GM12878 (cell line): ENCODE results near the gene AMZ2. TPM values are rescaled to one million over a fixed set of nuclear protein-coding genes. Genes with fewer than 3 reads are reported as not detected.
A peak's percentile ranks its signal among the peaks of the same experiment; 100 is the strongest.

ENCODE experiments used
- ASH2L ChIP-seq: fragments of 300-600, 200-600 bp; sonication (generic); IDR thresholded peaks from 2 replicates; pipeline ENCODE4 v1.6.1; 2017; ENCODE audit warnings: low read depth, mild to moderate bottlenecking, borderline replicate concordance
- BCLAF1 ChIP-seq: fragments of 450-650 bp; IDR thresholded peaks from 2 replicates; pipeline ENCODE4 v1.6.1; 2017; ENCODE audit warnings: antibody characterized with exemption, mild to moderate bottlenecking, moderate library complexity
- CBX5 ChIP-seq: sonication (generic); IDR thresholded peaks from 2 replicates; pipeline ENCODE4 v1.6.1; 2016; ENCODE audit warnings: low read depth, moderate library complexity, mild to moderate bottlenecking, inconsistent platforms
- CHD1 ChIP-seq: IDR thresholded peaks from 2 replicates; pipeline ENCODE4 v1.6.1; 2012; ENCODE audit warnings: low read depth, low read length, improper control_type of control experiment
- CHD4 ChIP-seq: fragments of 200-600 bp; sonication (generic); IDR thresholded peaks from 2 replicates; pipeline ENCODE4 v1.6.1; 2016; ENCODE audit warnings: mild to moderate bottlenecking
- EED ChIP-seq: sonication (generic); IDR thresholded peaks from 2 replicates; pipeline ENCODE4 v1.6.1; 2016; ENCODE audit warnings: antibody characterized with exemption, low read depth
- FOXM1 ChIP-seq: IDR thresholded peaks from 2 replicates; pipeline ENCODE4 v1.6.1; 2012; ENCODE audit warnings: low read depth, mild to moderate bottlenecking, inconsistent platforms, low read length, moderate library complexity
- GATAD2B ChIP-seq: fragments of 450-650 bp; conservative IDR thresholded peaks from 2 replicates; pipeline ENCODE4 v1.6.1; 2017; ENCODE audit warnings: low read depth, mild to moderate bottlenecking, moderate library complexity
- IKZF1 ChIP-seq: fragments of 450-650 bp; conservative IDR thresholded peaks from 2 replicates; pipeline ENCODE4 v1.6.1; 2017; ENCODE audit warnings: antibody characterized with exemption, mild to moderate bottlenecking
- IKZF2 ChIP-seq, 2 experiments: fragments of 450-650 bp; IDR thresholded peaks; 2 replicates each; pipeline ENCODE4 v1.6.1; 2017; ENCODE audit warnings: mild to moderate bottlenecking in 2 of 2, moderate library complexity in 2 of 2
- KDM1A ChIP-seq: fragments of 200-600 bp; sonication (generic); IDR thresholded peaks from 2 replicates; pipeline ENCODE4 v1.6.1; 2016; ENCODE audit warnings: borderline replicate concordance
- MAX ChIP-seq: IDR thresholded peaks from 2 replicates; pipeline ENCODE4 v1.6.1; 2012; ENCODE audit warnings: low read depth, low read length, improper control_type of control experiment
- NRF1 ChIP-seq: conservative IDR thresholded peaks from 2 replicates; pipeline ENCODE4 v1.6.1; 2011; ENCODE audit warnings: mild to moderate bottlenecking, low read depth, low read length, improper control_type of control experiment
- POU2F2 ChIP-seq: IDR thresholded peaks from 3 replicates; pipeline ENCODE4 v1.6.1; 2011; ENCODE audit warnings: low read depth, mild to moderate bottlenecking, low read length, borderline replicate concordance
- SMC3 ChIP-seq: IDR thresholded peaks from 2 replicates; pipeline ENCODE4 v1.6.1; 2011; ENCODE audit warnings: low read length, improper control_type of control experiment, borderline replicate concordance
- SPI1 ChIP-seq: IDR thresholded peaks from 2 replicates; pipeline ENCODE4 v1.6.1; 2011; ENCODE audit warnings: low read depth, mild to moderate bottlenecking, low read length, moderate library complexity, borderline replicate concordance; ENCODE audit not compliant: insufficient read depth
- TARDBP ChIP-seq: IDR thresholded peaks from 2 replicates; pipeline ENCODE4 v1.6.1; 2016; ENCODE audit warnings: borderline replicate concordance
- polyA plus RNA-seq, 11 experiments: library from polyadenylated mRNA; depleted of rRNA in 4 of 11; unstranded in 6 of 11; stranded (reverse) in 5 of 11; fragments of >200 nt; fragmentation: Nextera tagmentation in 4 of 11; fragmentation: Illumina TruSeq in 1 of 11; extraction: Ambion mirVana in 4 of 11; extraction: Trizol in 1 of 11; gene quantifications; 1 replicate in 1 of 11; 2 replicates in 10 of 11; pipeline versions ENCODE4 v1.2.1 to v1.2.3, GENCODE V29; 2011 to 2016; ENCODE audit warnings: inconsistent platforms in 2 of 11, missing spikeins in 2 of 11, low read depth in 1 of 11
- total RNA-seq, 4 experiments: library from RNA; depleted of rRNA in 3 of 4; stranded (reverse); fragments of >200 nt in 3 of 4; fragmentation: Illumina TruSeq in 1 of 4; extraction: Trizol in 1 of 4; gene quantifications; 2 replicates each; pipeline versions ENCODE4 v1.2.1 to v1.2.3, GENCODE V29; 2013 to 2021
- TF ChIP-seq, protein P1 (sequence below): IDR thresholded peaks from 2 replicates; pipeline ENCODE4 v1.6.1; 2011; ENCODE audit warnings: borderline replicate concordance, low read depth, mild to moderate bottlenecking, moderate library complexity, mixed read lengths, low read length; ENCODE audit not compliant: insufficient read depth; ENCODE audit errors: extremely low read length
- TF ChIP-seq, protein P2 (sequence below): fragments of 450-650 bp; IDR thresholded peaks from 2 replicates; pipeline ENCODE4 v1.6.1; 2017; ENCODE audit warnings: mild to moderate bottlenecking
- TF ChIP-seq, protein P3 (sequence below): IDR thresholded peaks from 2 replicates; pipeline ENCODE4 v1.6.1; 2012; ENCODE audit warnings: mild to moderate bottlenecking, low read depth, low read length

The AMZ2 gene
- total and polyA plus RNA-seq, 10 of the 15 experiments (the other 5 are each of a cell fraction or from before 2014, with no cell fraction given): 79.1 to 189 (median 126) TPM

DNA sequence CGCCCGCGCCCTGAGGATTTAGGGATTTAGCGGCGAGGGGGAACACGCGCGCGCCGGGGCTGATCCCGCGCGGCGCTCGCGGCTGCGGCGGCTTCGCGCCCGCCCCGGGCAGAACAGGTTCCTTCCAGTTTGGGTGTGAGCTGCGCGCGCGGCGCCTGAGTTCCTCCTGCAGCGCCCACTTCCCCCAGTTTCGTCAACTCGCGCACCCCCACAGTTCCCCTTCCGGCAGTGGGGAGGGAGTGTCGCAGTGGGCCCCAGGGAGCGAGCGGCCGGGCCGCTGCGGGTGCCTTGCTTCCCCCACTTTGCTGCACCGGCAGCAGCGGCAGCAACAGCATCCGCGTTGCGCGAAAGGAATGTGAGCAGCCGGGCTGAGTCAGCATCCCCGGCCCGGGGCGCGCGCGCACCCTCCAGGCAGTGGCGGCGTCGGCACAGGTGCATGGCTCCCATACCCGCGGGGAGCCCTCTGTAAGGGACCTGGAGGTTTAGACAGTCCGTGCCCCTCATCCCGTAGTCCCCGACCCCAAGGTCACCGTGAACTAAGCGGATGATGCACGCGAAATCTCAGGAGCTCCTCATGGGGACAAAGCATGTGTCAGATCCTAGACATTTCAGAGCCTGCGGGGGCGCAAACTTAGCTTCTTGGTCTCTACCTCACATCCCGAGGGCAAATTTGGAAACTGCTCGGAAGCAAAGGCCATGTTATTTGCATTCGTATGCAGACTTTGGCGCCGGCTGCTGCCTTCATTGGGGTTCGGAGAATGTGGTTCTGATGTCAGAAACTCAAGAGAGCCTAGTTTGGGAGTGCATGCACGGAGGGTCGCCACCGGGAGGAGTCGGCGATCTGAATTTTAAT, 44.2 kb downstream of the AMZ2 start (continued):
- TF ChIP-seq BCLAF1: no peak
- TF ChIP-seq NRF1: peak; percentile 36; the same call in 1 of the 2 replicates
- TF ChIP-seq IKZF1: peak; percentile 88
- no peak for TF ChIP-seq CHD4
- no peak for TF ChIP-seq KDM1A
- TF ChIP-seq SPI1: peak; percentile 79
- peak; percentile 23; the same call in 1 of the 2 replicates for TF ChIP-seq SMC3
- peak; percentile 67; the same call in 1 of the 2 replicates for TF ChIP-seq CBX5
- TF ChIP-seq FOXM1: no peak
- peak; percentile 58 for TF ChIP-seq TARDBP
- TF ChIP-seq MAX: peak; percentile 34
- TF ChIP-seq, protein P1, sequence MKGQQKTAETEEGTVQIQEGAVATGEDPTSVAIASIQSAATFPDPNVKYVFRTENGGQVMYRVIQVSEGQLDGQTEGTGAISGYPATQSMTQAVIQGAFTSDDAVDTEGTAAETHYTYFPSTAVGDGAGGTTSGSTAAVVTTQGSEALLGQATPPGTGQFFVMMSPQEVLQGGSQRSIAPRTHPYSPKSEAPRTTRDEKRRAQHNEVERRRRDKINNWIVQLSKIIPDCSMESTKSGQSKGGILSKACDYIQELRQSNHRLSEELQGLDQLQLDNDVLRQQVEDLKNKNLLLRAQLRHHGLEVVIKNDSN: no peak
- TF ChIP-seq, protein P2, sequence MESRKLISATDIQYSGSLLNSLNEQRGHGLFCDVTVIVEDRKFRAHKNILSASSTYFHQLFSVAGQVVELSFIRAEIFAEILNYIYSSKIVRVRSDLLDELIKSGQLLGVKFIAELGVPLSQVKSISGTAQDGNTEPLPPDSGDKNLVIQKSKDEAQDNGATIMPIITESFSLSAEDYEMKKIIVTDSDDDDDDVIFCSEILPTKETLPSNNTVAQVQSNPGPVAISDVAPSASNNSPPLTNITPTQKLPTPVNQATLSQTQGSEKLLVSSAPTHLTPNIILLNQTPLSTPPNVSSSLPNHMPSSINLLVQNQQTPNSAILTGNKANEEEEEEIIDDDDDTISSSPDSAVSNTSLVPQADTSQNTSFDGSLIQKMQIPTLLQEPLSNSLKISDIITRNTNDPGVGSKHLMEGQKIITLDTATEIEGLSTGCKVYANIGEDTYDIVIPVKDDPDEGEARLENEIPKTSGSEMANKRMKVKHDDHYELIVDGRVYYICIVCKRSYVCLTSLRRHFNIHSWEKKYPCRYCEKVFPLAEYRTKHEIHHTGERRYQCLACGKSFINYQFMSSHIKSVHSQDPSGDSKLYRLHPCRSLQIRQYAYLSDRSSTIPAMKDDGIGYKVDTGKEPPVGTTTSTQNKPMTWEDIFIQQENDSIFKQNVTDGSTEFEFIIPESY: no peak
- 0 out of 2 replicates have a peak, but pooled peaks have one; percentile 55 for TF ChIP-seq ASH2L
- peak; percentile 50 to 64; a peak in 3 of 4 replicates for TF ChIP-seq IKZF2 (IDR thresholded peaks at IDR 0.05)
- TF ChIP-seq, protein P3, sequence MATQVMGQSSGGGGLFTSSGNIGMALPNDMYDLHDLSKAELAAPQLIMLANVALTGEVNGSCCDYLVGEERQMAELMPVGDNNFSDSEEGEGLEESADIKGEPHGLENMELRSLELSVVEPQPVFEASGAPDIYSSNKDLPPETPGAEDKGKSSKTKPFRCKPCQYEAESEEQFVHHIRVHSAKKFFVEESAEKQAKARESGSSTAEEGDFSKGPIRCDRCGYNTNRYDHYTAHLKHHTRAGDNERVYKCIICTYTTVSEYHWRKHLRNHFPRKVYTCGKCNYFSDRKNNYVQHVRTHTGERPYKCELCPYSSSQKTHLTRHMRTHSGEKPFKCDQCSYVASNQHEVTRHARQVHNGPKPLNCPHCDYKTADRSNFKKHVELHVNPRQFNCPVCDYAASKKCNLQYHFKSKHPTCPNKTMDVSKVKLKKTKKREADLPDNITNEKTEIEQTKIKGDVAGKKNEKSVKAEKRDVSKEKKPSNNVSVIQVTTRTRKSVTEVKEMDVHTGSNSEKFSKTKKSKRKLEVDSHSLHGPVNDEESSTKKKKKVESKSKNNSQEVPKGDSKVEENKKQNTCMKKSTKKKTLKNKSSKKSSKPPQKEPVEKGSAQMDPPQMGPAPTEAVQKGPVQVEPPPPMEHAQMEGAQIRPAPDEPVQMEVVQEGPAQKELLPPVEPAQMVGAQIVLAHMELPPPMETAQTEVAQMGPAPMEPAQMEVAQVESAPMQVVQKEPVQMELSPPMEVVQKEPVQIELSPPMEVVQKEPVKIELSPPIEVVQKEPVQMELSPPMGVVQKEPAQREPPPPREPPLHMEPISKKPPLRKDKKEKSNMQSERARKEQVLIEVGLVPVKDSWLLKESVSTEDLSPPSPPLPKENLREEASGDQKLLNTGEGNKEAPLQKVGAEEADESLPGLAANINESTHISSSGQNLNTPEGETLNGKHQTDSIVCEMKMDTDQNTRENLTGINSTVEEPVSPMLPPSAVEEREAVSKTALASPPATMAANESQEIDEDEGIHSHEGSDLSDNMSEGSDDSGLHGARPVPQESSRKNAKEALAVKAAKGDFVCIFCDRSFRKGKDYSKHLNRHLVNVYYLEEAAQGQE: 0 out of 2 replicates have a peak, but pooled peaks have one; percentile 21
- TF ChIP-seq POU2F2: peak; percentile 51
- TF ChIP-seq GATAD2B: peak; percentile 73; the same call in 1 of the 2 replicates
- TF ChIP-seq EED: peak; percentile 17; the same call in 1 of the 2 replicates
- TF ChIP-seq CHD1: no peak
